Measurements from ENCODE around the gene SSBP2.

DNA sequence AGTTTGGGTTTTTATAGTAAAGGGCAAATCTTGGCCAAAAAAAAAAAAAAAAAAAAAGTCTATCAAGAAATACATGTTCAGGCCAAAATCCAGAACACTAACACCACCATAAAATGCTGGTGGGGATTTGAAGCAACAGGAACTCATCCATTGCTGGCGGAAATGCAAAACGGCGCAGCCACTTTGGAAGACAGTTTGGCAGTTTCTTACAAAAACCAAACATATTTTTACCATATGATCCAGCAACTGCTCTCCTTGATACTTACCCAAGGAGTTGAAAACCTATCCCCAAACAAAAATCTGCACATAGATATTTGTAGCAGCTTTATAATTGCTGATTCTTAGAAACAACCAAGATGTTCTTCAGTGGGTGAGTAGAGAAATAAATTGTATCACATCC, 203.9 kb downstream of the SSBP2 start:
- no peak for TF ChIP-seq CTCF (IDR thresholded peaks at IDR 0.05; ENCODE audit: insufficient read depth, low read length, poor library complexity, severe bottlenecking)
- TF ChIP-seq EZH2phosphoT487 (conservative IDR thresholded peaks at IDR 0.05; ENCODE audit: low read length): no peak

Measured in SU-DHL-6 (cell line).